ENCODE data around the gene DENND5A. TPM values are rescaled to one million over a fixed set of nuclear protein-coding genes. Genes with fewer than 3 reads are reported as not detected.

DENND5A gene
- total and polyA plus RNA-seq, 8 donors: 20.0 to 32.1 (median 26.0) TPM

- Histone ChIP-seq H3K4me3 (peak within 1 kb of the TSS; percentile 35 to 65 (median 49)), H3K27me3 (no peaks in the 10 kb centered on the region), H3K4me1 (peaks cover 0 to 20% (median 0%) of the 10 kb centered on the region in 3 donors), H3K36me3 (no peaks in the 10 kb centered on the region), H3K9me3 (no peaks in the 10 kb centered on the region), H3K27ac (peak within 1 kb of the TSS in 1 of 4 donors; percentile 1)
- DNase-seq: peak in 3 of 6 donors; percentile 50 to 73 (median 72)
- peak; percentile 16 to 61 (median 44) for ATAC-seq
- intact Hi-C loops (cut with DNase I): no loop called here
- FAIRE-seq: no peak
- no peak for TF ChIP-seq CTCF (IDR thresholded peaks at IDR 0.05)
- 2 to 5% methylated on average over 57 to 113 of the region's 113 CpGs for WGBS, 2 donors
Measured at GRCh38 chr11:9091044-9091922, 173.9 kb downstream of the DENND5A start, which contains the start of gene SCUBE2. Gene SCUBE2, minus strand, starts transcription at chr11:9091599. Its CDS starts 71 bp downstream, at chr11:9091528.

- Histone ChIP-seq H3K36me3 (no peaks in the 10 kb centered on the region), H3K4me1 (peaks cover 0 to 20% (median 0%) of the 10 kb centered on the region in 3 donors), H3K27me3 (no peaks in the 10 kb centered on the region), H3K4me3 (peak overlapping the region; percentile 35 to 65 (median 49)), H3K27ac (no peak overlapping the region), H3K9me3 (no peaks in the 10 kb centered on the region)
- no peak for FAIRE-seq
- intact Hi-C loops (cut with DNase I): no loop called here
- DNase-seq: no peak
- ATAC-seq: no peak
- TF ChIP-seq CTCF (IDR thresholded peaks at IDR 0.05): no peak
- 46 to 61% methylated on average over 20 of the region's 20 CpGs for WGBS, 2 donors
Measured at GRCh38 chr11:9090488-9091043, 174.6 kb downstream of the DENND5A start.

DNA sequence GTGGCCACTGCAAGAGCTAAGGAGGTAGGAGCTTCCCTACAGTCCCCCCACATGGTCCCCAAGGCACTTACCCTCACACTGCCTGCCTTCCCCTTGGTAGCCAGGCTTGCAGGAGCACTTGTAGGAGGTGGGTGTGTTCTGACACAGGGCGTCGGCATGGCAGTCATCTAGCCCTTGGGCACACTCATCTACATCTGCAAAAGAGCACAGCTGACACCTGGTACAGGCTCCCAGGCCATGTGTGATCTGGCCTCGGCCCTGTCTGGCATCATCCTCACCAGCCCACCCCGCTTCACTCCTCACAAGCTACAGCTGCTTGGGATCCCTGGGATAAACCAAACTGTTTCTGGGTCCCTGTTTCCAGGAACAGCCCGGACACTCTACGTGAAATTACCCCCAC lies 175.5 kb downstream of the DENND5A start:
- Histone ChIP-seq H3K4me3 (peak overlapping the region in 1 of 4 donors; percentile 65), H3K27ac (no peak overlapping the region), H3K4me1 (peaks cover 0 to 20% (median 0%) of the 10 kb centered on the region in 3 donors), H3K36me3 (no peaks in the 10 kb centered on the region), H3K27me3 (no peaks in the 10 kb centered on the region), H3K9me3 (no peaks in the 10 kb centered on the region)
- TF ChIP-seq CTCF (IDR thresholded peaks at IDR 0.05): no peak
- no peak for DNase-seq
- no peak for FAIRE-seq
- ATAC-seq: no peak
- intact Hi-C loops (cut with DNase I): no loop called here
- 86 to 98% methylated on average over 6 of the region's 6 CpGs for WGBS, 2 donors

GRCh38 chr11:9089061-9089460 lies 176.1 kb downstream of the DENND5A start:
- no peak overlapping the region for H3K27ac ChIP-seq
- no peaks in the 10 kb centered on the region for H3K27me3 ChIP-seq
- WGBS, 2 donors: 44 to 52% methylated on average over 3 of the region's 3 CpGs
- intact Hi-C loops (cut with DNase I): no loop called here
- H3K36me3 ChIP-seq: no peaks in the 10 kb centered on the region
- no peak overlapping the region for H3K4me3 ChIP-seq
- H3K9me3 ChIP-seq: no peaks in the 10 kb centered on the region
- no peak for DNase-seq
- FAIRE-seq: no peak
- H3K4me1 ChIP-seq: peaks cover 0 to 20% (median 0%) of the 10 kb centered on the region in 3 donors
- ATAC-seq: no peak
- no peak for TF ChIP-seq CTCF (IDR thresholded peaks at IDR 0.05)

Small RNA genes lying within 50 kb of the gene (microRNA-seq; reads per million reads assigned to microRNA genes)
- gene MIR5691: 0 to 0.29 reads per million in 2 donors

Other genes with a start within 250 kb of the DENND5A start
- gene SCUBE2, start 173.8 kb downstream of the DENND5A start, total RNA-seq: 10 to 100 TPM in 3 of 6 donors, 1 to 10 TPM in 3; 7.1 to 33.8 (median 16.5) TPM
- gene SCUBE2, start 173.8 kb downstream of the DENND5A start, polyA plus RNA-seq: 10 to 100 TPM in 1 of 2 donors, 1 to 10 TPM in 1; 3.8 to 28.0 TPM
- 10 to 100 TPM; 13.5 to 20.9 (median 16.3) TPM for gene TMEM41B, start 49.2 kb upstream of the DENND5A start, total RNA-seq
- 10 to 100 TPM; 13.4 to 18.9 TPM for gene TMEM41B, start 49.2 kb upstream of the DENND5A start, polyA plus RNA-seq
- gene IPO7, start 119.3 kb upstream of the DENND5A start, total RNA-seq: 10 to 100 TPM; 30.2 to 64.1 (median 56.1) TPM
- 10 to 100 TPM; 12.7 to 17.4 TPM for gene IPO7, start 119.3 kb upstream of the DENND5A start, polyA plus RNA-seq
- gene ZNF143, start 195.7 kb upstream of the DENND5A start, total RNA-seq: 10 to 100 TPM in 5 of 6 donors, 1 to 10 TPM in 1; 5.3 to 18.9 (median 12.9) TPM
- 1 to 10 TPM; 5.5 to 8.2 TPM for gene ZNF143, start 195.7 kb upstream of the DENND5A start, polyA plus RNA-seq